VCaP (cell line): ENCODE data around the gene NPPB.

ENCODE experiments used
- H3K27ac ChIP-seq: fragments of 450-650 bp; 2 replicates; pipeline ENCODE4 v1.5.1; 2017
- CTCF ChIP-seq: fragments of 450-650 bp; conservative IDR thresholded peaks from 2 replicates; pipeline ENCODE4 v1.5.1; 2017; ENCODE audit warnings: mild to moderate bottlenecking, moderate library complexity

NPPB gene

GRCh38 chr1:11880181-11880575 lies 21.4 kb upstream of the NPPB start:
- no peak for TF ChIP-seq CTCF
- H3K27ac ChIP-seq: peak overlapping the region; percentile 35; the same call in 1 of the 2 replicates

GRCh38 chr1:11879311-11880180 lies 20.8 kb upstream of the NPPB start:
- peak overlapping the region; percentile 35; the same call in 1 of the 2 replicates for H3K27ac ChIP-seq

DNA sequence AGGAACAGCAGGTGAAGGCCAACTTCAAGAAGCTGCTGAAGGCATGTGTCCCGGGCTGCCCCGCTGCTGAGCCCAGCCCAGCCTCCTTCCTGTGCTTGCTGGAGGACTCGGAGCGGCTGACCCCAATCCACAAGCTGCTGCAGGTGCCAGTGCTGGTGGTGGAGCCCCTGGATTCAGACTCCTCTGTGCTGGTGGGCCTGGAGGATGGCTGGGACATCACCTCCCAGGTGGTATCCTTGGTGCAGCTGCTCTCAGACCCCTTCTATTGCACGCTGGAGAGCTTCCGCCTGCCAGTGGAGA lies 20.1 kb upstream of the NPPB start:
- H3K27ac ChIP-seq: no peak overlapping the region
- no peak for TF ChIP-seq CTCF

More at GRCh38 chr1:11879311-11880180, 20.8 kb upstream of the NPPB start:
- no peak for TF ChIP-seq CTCF

- H3K27ac ChIP-seq: no peak overlapping the region
- no peak for TF ChIP-seq CTCF
Measured at GRCh38 chr1:11878081-11878890, 19.5 kb upstream of the NPPB start.

- no peak overlapping the region for H3K27ac ChIP-seq
- no peak for TF ChIP-seq CTCF
Measured at GRCh38 chr1:11877074-11877473, 18.3 kb upstream of the NPPB start.

- no peak overlapping the region for H3K27ac ChIP-seq
- TF ChIP-seq CTCF: no peak
Measured at GRCh38 chr1:11875094-11875493, 16.3 kb upstream of the NPPB start.

GRCh38 chr1:11874624-11875023 lies 15.9 kb upstream of the NPPB start:
- no peak for TF ChIP-seq CTCF
- no peak overlapping the region for H3K27ac ChIP-seq
